LNCAP (cell line): ENCODE measurements around the gene BBS1.

Experiments
- CTCF ChIP-seq: fragments of 450-650 bp; IDR thresholded peaks from 2 replicates; pipeline ENCODE4 v1.5.1; 2017; ENCODE audit warnings: mild to moderate bottlenecking

The BBS1 gene

GRCh38 chr11:66561975-66562248, 51.5 kb downstream of the BBS1 start:
- TF ChIP-seq CTCF: no peak

- no peak for TF ChIP-seq CTCF
These were observed 51.8 kb downstream of the BBS1 start for GRCh38 chr11:66562275-66562674.

GRCh38 chr11:66562907-66563583, 52.6 kb downstream of the BBS1 start:
- no peak for TF ChIP-seq CTCF

GRCh38 chr11:66563832-66564231, 53.4 kb downstream of the BBS1 start:
- TF ChIP-seq CTCF: no peak

- TF ChIP-seq CTCF: no peak
These were observed 54.1 kb downstream of the BBS1 start for GRCh38 chr11:66564538-66564937.

GRCh38 chr11:66564984-66565383, 54.5 kb downstream of the BBS1 start:
- TF ChIP-seq CTCF: no peak

- TF ChIP-seq CTCF: no peak
These were observed 55.8 kb downstream of the BBS1 start for GRCh38 chr11:66566221-66566620.

- TF ChIP-seq CTCF: no peak
These were observed 57.3 kb downstream of the BBS1 start for GRCh38 chr11:66567787-66568123.
